Ureter (tissue), 1 donor: ENCODE data around the gene FAM53A. TPM values are rescaled to one million over a fixed set of nuclear protein-coding genes. Genes with fewer than 3 reads are reported as not detected.

Experiments
- DNase-seq: peaks from one replicate; pipeline ENCODE4 v3.0.0-alpha.2; 2020; ENCODE audit warnings: low spot score
- total RNA-seq: library from RNA; stranded (reverse); gene quantifications from one replicate; pipeline ENCODE4 v1.2.4, GENCODE V29; 2023
- donor health status: DM: yes; HTN: yes; CAD: no.

The FAM53A gene
- 2.5 TPM for total RNA-seq

- no peak for DNase-seq
Observed at GRCh38 chr4:1683736-1684505, at the start of gene FAM53A. FAM53A (minus strand) TSS chr4:1684313; CDS start chr4:1668741, 15,572 bp downstream.

GRCh38 chr4:1732911-1733310 lies 48.8 kb upstream of the FAM53A start:
- DNase-seq = no peak

GRCh38 chr4:1731180-1731579 lies 47.1 kb upstream of the FAM53A start:
- DNase-seq = no peak

- no peak for DNase-seq
Observed at GRCh38 chr4:1730532-1731135, 46.5 kb upstream of the FAM53A start.

DNA sequence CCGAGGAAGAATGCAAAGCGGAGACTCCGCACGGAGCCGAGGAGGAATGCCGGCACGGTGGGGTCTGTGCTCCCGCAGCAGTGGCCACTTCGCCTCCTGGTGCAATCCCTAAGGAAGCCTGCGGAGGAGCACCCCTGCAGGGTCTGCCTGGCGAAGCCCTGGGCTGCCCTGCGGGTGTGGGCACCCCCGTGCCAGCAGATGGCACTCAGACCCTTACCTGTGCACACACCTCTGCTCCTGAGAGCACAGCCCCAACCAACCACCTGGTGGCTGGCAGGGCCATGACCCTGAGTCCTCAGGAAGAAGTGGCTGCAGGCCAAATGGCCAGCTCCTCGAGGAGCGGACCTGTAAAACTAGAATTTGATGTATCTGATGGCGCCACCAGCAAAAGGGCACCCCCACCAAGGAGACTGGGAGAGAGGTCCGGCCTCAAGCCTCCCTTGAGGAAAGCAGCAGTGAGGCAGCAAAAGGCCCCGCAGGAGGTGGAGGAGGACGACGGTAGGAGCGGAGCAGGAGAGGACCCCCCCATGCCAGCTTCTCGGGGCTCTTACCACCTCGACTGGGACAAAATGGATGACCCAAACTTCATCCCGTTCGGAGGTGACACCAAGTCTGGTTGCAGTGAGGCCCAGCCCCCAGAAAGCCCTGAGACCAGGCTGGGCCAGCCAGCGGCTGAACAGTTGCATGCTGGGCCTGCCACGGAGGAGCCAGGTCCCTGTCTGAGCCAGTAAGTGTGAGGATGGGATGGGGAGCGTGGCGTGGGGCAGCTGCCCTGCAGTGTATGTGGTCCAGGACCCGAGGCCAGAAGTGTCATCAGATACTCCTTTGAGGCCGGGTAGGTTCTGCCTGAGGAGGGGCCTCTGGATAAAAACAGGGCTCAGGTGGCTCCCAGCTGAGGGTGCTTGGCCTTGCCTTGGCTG lies 44.2 kb upstream of the FAM53A start:
- DNase-seq = no peak

DNA sequence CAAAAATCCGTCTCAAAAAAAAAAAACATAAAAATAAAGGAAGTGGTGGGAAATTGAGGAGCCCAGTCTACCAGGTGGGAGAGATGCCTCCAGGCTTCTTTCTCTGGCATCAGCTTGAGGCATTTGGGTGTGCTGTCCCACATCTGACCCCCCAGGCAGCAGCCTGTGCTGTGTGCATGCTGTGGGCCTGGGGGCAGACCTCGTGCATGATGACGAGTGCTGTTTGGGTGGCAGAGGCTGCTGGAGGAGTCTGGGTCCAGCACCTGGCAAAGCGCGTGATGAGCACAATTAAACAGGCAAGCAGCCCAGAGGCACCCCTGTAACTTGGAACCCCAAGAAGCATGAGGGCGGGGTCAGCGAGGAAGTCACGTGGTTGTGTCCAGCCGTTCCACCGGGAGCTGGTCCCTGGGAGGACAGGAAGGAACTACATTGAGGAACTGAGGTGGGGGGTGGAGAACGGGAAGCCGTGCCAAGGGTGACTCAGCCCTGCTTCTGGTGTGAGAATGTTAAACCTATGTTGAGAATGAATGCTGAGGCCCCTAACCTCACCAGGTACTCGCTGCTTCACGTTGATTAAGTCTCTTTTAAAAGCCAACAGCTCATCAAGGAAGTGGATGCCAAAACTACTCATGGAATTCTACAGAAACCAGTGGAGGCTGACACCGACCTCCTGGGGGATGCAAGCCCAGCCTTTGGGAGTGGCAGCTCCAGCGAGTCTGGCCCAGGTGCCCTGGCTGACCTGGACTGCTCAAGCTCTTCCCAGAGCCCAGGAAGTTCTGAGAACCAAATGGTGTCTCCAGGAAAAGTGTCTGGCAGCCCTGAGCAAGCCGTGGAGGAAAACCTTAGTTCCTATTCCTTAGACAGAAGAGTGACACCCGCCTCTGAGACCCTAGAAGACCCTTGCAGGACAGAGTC lies 43.3 kb upstream of the FAM53A start:
- DNase-seq = peak; percentile 74

DNA sequence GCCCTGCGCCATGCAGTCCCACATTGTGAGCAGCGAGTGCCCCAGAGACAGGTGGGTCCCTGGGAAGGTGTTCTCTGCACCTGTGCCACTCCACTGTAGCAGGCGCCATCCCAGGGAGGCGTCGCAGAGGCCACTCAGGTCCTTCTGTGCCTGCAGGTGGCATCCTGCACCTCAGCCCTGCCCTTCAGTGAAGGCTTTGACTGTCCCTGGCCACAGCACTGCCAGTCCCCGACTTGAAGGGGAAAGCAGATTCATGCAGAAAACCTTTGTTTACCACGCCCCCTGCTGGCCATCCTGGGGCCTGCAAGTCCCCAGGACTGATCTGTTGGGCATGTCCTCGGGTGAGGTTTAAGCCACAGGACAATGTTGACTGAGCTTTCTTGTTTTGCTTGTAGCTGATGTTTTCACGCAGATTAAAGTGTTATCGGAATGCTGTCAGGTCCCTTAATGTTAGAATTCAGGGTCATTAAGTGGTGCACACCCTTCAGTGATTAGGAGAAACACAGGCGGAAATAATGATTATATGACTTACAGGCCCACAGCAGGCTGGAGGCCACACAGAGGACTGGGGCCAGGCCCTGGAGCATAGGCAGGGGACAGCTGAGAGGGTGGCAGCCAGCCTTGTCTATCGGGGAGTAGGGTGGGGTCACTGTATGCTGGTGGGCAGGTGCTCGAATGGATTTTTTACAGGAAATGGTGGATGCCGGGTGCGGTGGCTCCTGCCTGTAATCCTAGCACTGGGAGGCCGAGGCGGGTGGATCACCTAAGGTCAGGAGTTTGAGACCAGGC lies 42.2 kb upstream of the FAM53A start:
- DNase-seq = peak; percentile 91

- DNase-seq = no peak
Observed at GRCh38 chr4:1725521-1725920, 41.4 kb upstream of the FAM53A start.

DNA sequence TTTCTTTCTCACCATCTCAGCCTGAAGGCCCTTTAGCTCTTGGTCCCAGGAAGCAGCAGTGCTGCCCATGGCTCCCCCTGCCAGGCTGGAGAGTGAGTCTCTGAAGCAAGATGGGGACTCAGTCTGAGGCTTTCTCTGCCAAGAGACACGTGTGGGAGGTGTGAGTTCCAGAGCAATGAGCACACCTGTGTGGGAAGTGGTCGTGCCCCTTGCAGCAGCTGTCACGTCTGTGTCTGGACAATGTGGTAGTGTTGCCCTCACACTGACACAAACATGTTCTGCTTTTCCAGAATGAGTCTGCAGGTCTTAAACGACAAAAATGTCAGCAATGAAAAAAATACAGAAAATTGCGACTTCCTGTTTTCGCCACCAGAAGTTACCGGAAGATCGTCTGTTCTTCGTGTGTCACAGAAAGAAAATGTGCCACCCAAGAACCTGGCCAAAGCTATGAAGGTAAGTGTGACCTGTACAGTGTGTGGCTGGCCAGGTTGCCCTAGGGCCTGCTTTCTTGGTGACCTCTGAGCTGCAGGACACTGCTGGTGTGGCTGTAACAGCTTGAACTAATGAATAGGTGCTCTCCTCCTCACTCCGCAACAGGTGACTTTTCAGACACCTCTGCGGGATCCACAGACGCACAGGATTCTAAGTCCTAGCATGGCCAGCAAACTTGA lies 39.2 kb upstream of the FAM53A start:
- DNase-seq = no peak

DNA sequence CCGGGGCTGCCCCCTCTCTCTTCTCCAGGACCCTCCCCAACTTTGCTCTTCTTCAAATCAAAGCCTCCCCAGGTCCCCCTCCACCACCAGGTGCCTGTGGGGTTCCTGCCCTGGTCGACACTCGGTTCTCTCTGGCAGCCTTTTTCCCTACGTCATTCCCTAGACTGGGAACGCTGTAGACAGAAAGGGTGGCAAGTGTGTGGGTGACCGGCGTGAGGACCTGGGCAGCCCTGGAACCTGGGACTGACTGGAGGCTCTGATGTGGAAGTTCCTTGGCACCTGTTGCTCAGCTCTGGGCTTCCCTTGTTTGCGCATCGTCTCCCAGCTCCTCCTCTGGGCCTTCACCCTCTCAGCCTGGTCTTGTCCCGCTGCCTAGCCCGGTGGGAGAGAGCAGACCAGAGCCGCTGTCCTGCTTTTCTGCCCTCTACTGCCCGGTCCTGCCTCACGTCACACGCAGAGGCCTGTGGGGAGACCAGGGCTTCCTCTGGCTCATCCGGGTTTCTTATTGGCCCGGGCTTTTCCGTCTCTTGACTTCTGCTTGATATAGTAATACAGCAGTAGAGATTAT lies 38.5 kb upstream of the FAM53A start:
- no peak for DNase-seq

DNA sequence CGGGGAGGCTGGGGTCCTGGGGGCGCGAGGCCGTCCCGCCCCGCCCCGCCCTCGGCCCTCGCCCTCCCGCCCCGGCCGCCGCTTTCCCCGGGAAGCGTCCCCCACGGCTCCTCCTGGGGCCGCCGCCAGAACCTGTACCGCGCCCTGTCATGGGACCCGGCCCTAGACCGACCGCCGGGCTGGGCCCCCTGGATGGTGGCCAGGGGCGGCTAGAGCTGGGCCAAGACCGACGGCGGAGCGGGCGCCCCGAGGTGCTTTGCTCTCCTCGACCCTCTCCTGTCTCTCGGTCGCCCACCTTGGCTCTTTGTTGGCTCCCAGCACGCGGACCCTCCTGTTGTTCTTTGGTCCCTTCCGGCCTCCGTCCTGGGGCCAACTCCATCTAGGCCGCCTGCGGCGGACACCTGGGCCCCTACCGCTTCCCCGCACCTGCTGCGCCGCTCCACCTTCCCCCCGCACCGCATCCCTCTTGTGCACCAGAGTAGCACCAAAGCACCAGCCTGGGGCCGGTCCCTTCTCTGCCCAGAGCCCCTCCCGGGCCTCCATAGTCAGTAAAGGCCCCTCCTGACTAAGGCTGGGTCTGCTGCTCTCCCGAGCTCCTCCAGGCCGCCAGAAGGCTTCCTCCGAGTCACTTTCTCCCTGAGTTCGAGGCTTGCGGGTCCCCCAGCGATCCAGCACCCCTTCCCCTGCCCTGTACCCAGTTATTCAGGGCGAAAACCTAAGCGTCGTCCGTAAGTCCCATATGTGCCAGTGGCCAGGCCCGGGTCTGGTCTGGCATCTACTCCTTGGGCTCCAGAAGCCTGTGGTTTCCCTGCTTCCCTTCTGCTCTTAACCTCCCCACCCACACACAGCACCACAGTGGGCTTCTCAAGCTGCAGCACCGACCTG lies 37.8 kb upstream of the FAM53A start:
- DNase-seq = no peak

DNA sequence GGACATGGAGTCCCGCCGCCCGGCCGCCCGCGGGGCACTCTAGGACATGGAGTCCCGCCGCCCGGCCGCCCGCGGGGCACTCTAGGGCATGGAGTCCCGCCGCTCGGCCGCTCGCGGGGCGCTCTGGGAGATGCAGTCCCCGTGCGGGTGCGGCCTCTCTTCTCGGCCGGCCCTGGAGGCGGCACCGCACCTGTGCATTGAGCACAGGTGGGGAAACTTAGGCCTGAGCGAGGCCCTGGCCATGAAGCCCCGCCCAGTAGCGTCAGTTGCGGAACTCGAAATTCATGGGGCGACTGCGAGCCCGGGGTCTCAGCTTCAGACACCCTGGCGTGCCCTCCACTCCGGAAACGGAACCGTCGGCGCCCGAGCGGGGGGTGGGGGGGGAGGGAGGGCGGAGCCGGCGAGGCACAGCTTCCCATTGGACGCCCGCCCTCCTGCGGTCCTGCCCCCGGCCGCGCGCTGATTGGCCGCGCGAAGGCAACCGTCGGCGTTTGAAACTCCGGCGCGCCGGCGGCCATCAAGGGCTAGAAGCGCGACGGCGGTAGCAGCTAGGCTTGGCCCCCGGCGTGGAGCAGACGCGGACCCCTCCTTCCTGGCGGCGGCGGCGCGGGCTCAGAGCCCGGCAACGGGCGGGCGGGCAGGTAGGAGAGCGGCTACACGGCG lies 37.0 kb upstream of the FAM53A start, which contains the start of the genes TACC3 and TMEM129:
Gene TACC3, plus strand, starts transcription at position 519 of the 663 bp plus-strand sequence. CDS start 1,901 bp downstream, outside the sequence.
Gene TMEM129, minus strand, starts transcription at position 321 of the 663 bp plus-strand sequence. CDS start 486 bp downstream, outside the sequence.
- DNase-seq = peak; percentile 96

DNA sequence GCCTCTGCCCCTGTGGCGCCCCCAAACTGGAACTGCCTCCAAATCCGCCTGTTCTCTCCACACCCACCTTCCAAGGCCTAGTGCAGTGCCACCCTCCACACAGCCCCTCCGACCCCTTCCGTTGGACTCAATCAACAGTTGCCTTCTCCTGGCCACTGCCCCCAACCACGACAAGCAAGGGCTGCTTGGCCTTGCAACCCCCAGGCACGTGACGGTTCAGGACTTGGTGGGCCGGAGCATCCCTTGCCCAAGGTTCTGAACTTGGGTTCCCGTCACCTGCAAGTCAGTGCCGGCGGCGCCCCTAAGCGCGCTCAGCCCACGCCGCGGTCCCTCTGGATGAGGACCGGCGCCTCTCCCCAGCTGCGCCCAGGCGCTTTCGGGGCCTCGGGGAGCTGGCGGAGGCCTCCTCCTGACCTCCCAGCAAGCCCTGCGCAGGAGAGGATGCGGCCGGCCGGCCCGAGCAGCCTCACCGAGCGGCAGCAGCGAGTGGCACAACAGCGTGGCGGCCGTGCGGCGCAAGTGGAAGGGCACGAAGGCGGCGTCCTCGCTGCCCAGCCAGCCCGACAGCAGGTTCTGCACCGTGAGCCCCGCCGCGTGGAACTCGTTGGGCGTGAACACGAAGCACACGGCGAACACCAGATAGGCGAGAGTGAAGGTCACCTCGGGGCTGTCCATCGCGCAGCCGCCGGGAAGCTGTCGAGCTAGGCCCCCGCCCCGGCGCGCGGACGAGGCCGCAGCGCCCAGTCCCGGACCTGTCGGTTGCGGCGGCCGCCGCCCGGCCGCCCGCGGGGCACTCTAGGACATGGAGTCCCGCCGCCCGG lies 36.3 kb upstream of the FAM53A start:
- peak; percentile 68 for DNase-seq

GRCh38 chr4:1718095-1718850 lies 34.2 kb upstream of the FAM53A start:
- no peak for DNase-seq

DNA sequence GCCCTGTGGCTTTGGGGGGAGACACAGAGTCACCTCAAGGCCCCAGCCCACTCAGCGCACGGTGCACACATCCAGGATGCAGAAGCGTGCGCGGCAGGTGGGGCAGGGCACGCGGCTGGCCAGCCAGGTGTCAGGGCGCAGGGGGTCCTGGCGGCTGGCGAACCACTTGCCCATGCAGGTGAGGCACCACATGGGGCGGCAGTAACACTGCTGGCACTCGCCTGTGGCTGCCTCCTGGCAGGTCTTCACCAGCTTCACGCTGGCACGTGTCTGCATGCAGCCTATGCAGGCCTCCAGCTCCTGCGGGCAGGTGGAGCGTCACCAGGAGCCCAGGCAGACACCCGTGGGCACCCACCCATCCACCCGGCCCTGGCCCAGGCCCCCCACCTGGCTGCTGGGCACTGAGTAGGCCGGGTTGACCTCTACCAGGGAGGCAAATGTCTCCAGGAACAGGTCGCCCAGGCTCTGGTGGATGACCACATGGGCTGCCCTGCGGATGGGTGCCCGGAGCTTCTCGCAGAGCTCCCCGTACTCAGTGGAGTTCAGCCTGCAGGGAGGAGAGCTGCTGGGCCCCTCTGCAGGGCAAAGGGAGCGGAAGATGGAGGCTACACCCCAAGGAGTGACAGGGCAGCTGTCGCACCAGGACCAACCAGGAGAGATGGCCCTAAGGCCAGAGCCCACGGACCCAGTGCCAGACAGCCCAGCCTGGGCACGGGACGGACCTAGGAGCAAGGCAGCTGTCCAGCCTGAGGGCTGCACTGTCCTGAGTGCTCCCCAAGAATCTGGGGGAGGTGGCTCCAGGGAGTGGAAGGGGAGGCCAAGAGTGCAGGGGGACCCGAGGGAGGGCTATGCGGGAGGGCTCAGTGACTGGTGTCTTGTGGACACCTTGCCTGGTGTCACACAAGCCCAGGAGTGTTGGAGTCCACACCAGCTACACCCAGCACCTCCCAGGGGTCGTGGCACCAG lies 33.3 kb upstream of the FAM53A start:
- no peak for DNase-seq
